Neural cell (in vitro differentiated cells): ENCODE measurements around the gene CFAP47.

ENCODE experiments used
- MXI1 ChIP-seq: fragments of 450-650 bp; conservative IDR thresholded peaks from 2 replicates; pipeline ENCODE4 v1.6.1; 2014; ENCODE audit warnings: antibody characterized with exemption, mild to moderate bottlenecking; ENCODE audit not compliant: poor library complexity, severe bottlenecking
- POLR2AphosphoS5 ChIP-seq: IDR thresholded peaks from 2 replicates; pipeline ENCODE4 v1.6.1; 2012
- RAD21 ChIP-seq: fragments of 450-650 bp; conservative IDR thresholded peaks from 2 replicates; pipeline ENCODE4 v1.6.1; 2014; ENCODE audit warnings: antibody characterized with exemption, mild to moderate bottlenecking, moderate library complexity
- SMC3 ChIP-seq: fragments of 450-650 bp; conservative IDR thresholded peaks from 2 replicates; pipeline ENCODE4 v1.6.1; 2014; ENCODE audit warnings: antibody characterized with exemption, mild to moderate bottlenecking, moderate library complexity; ENCODE audit not compliant: poor library complexity
- TAF1 ChIP-seq: IDR thresholded peaks from 2 replicates; pipeline ENCODE4 v1.6.1; 2012; ENCODE audit warnings: low read depth
- TF ChIP-seq, protein P1 (sequence below): fragments of 450-650 bp; IDR thresholded peaks from 2 replicates; pipeline ENCODE4 v1.5.1; 2014; ENCODE audit warnings: antibody characterized with exemption, mild to moderate bottlenecking, moderate library complexity; ENCODE audit not compliant: poor library complexity, severe bottlenecking
- TF ChIP-seq, protein P2 (sequence below): IDR thresholded peaks from 2 replicates; pipeline ENCODE4 v1.6.1; 2012; ENCODE audit warnings: borderline replicate concordance

DNA sequence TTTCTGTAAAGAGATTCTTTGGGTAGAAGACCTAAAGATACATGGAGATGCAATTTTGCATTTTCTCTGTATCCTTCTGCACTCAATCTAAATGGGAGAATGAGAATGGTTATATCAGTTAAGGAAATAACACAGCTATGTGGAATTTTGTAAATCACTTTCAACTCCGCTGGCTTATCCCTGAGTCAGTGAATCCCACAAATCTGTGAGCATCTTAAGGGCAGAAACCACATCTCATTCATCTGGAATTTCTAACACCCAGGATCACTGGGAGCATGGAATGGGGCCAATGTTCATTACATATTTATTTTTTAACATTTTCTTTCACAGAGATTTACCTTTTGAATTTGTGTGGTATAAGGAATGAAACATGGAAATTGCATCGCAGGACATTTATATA lies 167.8 kb downstream of the CFAP47 start:
- TF ChIP-seq SMC3 (no peak), POLR2AphosphoS5 (no peak), MXI1 (no peak), TAF1 (no peak), RAD21 (no peak)
- TF ChIP-seq, protein P1, sequence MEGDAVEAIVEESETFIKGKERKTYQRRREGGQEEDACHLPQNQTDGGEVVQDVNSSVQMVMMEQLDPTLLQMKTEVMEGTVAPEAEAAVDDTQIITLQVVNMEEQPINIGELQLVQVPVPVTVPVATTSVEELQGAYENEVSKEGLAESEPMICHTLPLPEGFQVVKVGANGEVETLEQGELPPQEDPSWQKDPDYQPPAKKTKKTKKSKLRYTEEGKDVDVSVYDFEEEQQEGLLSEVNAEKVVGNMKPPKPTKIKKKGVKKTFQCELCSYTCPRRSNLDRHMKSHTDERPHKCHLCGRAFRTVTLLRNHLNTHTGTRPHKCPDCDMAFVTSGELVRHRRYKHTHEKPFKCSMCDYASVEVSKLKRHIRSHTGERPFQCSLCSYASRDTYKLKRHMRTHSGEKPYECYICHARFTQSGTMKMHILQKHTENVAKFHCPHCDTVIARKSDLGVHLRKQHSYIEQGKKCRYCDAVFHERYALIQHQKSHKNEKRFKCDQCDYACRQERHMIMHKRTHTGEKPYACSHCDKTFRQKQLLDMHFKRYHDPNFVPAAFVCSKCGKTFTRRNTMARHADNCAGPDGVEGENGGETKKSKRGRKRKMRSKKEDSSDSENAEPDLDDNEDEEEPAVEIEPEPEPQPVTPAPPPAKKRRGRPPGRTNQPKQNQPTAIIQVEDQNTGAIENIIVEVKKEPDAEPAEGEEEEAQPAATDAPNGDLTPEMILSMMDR, result no peak
- TF ChIP-seq, protein P2, sequence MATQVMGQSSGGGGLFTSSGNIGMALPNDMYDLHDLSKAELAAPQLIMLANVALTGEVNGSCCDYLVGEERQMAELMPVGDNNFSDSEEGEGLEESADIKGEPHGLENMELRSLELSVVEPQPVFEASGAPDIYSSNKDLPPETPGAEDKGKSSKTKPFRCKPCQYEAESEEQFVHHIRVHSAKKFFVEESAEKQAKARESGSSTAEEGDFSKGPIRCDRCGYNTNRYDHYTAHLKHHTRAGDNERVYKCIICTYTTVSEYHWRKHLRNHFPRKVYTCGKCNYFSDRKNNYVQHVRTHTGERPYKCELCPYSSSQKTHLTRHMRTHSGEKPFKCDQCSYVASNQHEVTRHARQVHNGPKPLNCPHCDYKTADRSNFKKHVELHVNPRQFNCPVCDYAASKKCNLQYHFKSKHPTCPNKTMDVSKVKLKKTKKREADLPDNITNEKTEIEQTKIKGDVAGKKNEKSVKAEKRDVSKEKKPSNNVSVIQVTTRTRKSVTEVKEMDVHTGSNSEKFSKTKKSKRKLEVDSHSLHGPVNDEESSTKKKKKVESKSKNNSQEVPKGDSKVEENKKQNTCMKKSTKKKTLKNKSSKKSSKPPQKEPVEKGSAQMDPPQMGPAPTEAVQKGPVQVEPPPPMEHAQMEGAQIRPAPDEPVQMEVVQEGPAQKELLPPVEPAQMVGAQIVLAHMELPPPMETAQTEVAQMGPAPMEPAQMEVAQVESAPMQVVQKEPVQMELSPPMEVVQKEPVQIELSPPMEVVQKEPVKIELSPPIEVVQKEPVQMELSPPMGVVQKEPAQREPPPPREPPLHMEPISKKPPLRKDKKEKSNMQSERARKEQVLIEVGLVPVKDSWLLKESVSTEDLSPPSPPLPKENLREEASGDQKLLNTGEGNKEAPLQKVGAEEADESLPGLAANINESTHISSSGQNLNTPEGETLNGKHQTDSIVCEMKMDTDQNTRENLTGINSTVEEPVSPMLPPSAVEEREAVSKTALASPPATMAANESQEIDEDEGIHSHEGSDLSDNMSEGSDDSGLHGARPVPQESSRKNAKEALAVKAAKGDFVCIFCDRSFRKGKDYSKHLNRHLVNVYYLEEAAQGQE, result no peak
